ENCODE measurements around the gene C22orf39. TPM values are rescaled to one million over a fixed set of nuclear protein-coding genes. Genes with fewer than 3 reads are reported as not detected.

C22orf39 gene
- total RNA-seq, 1 donor from 2014 or later: 33.4 TPM

- Mint-ChIP-seq H3K9me3 (no peaks in the 10 kb centered on the region), H3K4me1 (no peaks in the 10 kb centered on the region), H3K4me3 (no peak overlapping the region), H3K27ac (no peak overlapping the region), H3K36me3 (peaks cover 19% of the 10 kb centered on the region), H3K27me3 (ENCODE audit: low read depth) (no peaks in the 10 kb centered on the region)
- DNase-seq (ENCODE audit: low spot score in 2 of 2, unreplicated experiment in 2 of 2): no peak
- TF ChIP-seq CTCF (IDR thresholded peaks at IDR 0.05; ENCODE audit: unreplicated experiment): no peak
Measured at GRCh38 chr22:19397734-19398104, 49.8 kb downstream of the C22orf39 start.

GRCh38 chr22:19396934-19397733 lies 50.4 kb downstream of the C22orf39 start:
- no peak overlapping the region for H3K27ac Mint-ChIP-seq
- no peak overlapping the region for H3K4me3 Mint-ChIP-seq
- H3K9me3 Mint-ChIP-seq: no peaks in the 10 kb centered on the region
- TF ChIP-seq CTCF (IDR thresholded peaks at IDR 0.05; ENCODE audit: unreplicated experiment): no peak
- no peaks in the 10 kb centered on the region for H3K4me1 Mint-ChIP-seq
- DNase-seq (ENCODE audit: low spot score in 2 of 2, unreplicated experiment in 2 of 2): no peak
- no peaks in the 10 kb centered on the region for H3K27me3 Mint-ChIP-seq (ENCODE audit: low read depth)
- peaks cover 19% of the 10 kb centered on the region for H3K36me3 Mint-ChIP-seq

- peaks cover 16% of the 10 kb centered on the region for H3K36me3 Mint-ChIP-seq
- DNase-seq (ENCODE audit: low spot score in 2 of 2, unreplicated experiment in 2 of 2): no peak
- H3K27ac Mint-ChIP-seq: no peak overlapping the region
- H3K4me3 Mint-ChIP-seq: no peak overlapping the region
- no peak for TF ChIP-seq CTCF (IDR thresholded peaks at IDR 0.05; ENCODE audit: unreplicated experiment)
- no peaks in the 10 kb centered on the region for H3K4me1 Mint-ChIP-seq
- H3K9me3 Mint-ChIP-seq: no peaks in the 10 kb centered on the region
- H3K27me3 Mint-ChIP-seq (ENCODE audit: low read depth): no peaks in the 10 kb centered on the region
Measured at GRCh38 chr22:19396561-19396933, 51.0 kb downstream of the C22orf39 start.

GRCh38 chr22:19395276-19395675 lies 52.2 kb downstream of the C22orf39 start:
- Mint-ChIP-seq H3K4me1 (no peaks in the 10 kb centered on the region), H3K9me3 (no peaks in the 10 kb centered on the region), H3K27ac (no peak overlapping the region), H3K4me3 (no peak overlapping the region), H3K27me3 (ENCODE audit: low read depth) (no peaks in the 10 kb centered on the region), H3K36me3 (peaks cover 20% of the 10 kb centered on the region)
- no peak for TF ChIP-seq CTCF (IDR thresholded peaks at IDR 0.05; ENCODE audit: unreplicated experiment)
- no peak for DNase-seq (ENCODE audit: low spot score in 2 of 2, unreplicated experiment in 2 of 2)

- H3K4me1 Mint-ChIP-seq: no peaks in the 10 kb centered on the region
- no peak for TF ChIP-seq CTCF (IDR thresholded peaks at IDR 0.05; ENCODE audit: unreplicated experiment)
- no peak overlapping the region for H3K27ac Mint-ChIP-seq
Measured at GRCh38 chr22:19394274-19395050, 53.0 kb downstream of the C22orf39 start.

More at GRCh38 chr22:19394274-19395050, 53.0 kb downstream of the C22orf39 start:
- Mint-ChIP-seq H3K9me3 (no peaks in the 10 kb centered on the region), H3K36me3 (peaks cover 23% of the 10 kb centered on the region), H3K4me3 (no peak overlapping the region), H3K27me3 (ENCODE audit: low read depth) (no peaks in the 10 kb centered on the region)
- no peak for DNase-seq (ENCODE audit: low spot score in 2 of 2, unreplicated experiment in 2 of 2)

Measured in mesothelial cell of epicardium (in vitro differentiated cells).